ENCODE measurements around the gene PLEKHO2.
A peak's percentile ranks its signal among the peaks of the same experiment; 100 is the strongest.

The PLEKHO2 gene

DNA sequence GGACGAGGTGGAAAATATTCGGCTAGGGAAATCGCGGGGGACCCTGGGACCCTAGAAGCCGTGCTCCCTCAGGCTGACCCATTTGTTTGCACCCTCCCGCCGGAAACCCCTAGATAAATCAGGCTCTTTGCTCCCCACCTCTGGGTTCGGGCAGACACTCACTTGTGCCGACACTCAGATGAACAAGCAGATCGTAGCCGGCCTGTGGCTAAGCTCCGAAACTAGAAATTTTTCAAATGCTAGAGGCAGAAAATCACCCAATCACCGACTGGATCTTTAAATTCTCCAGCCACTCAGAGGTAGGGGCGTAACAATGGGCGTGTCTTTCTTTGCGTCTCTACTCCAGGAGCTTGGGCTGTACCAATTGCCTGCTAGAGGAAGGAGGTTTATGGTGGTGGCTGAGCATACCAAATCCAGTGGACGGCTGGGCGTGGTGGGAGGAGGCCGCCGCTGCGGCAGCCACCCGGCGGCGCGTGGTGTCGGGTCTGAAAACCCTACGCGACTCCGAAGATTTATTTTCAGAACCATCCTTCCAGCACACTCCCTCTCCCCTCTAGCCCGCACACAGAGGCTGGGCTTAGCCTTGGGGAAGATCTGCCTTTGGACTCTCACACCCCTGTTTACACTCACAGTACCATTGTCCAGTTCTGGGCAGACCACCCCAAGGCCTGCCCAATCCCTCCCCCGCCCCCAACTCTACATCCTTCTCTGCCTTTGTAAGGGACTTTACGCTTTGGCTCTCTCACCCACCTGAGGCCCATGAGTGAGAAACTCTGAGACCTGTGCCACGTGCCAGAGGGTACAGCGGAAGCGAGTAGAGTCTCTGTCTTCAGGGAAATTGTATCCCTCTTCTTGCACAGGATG lies 16.1 kb upstream of the PLEKHO2 start, which contains the start of gene PIF1:
PIF1 (minus strand) TSS at position 217 of the 864 bp plus-strand sequence. CDS start 1,312 bp downstream, outside the sequence.
- peak; percentile 61 to 72 for DNase-seq (ENCODE audit: low read depth in 1 of 2, low spot score in 1 of 2)

DNA sequence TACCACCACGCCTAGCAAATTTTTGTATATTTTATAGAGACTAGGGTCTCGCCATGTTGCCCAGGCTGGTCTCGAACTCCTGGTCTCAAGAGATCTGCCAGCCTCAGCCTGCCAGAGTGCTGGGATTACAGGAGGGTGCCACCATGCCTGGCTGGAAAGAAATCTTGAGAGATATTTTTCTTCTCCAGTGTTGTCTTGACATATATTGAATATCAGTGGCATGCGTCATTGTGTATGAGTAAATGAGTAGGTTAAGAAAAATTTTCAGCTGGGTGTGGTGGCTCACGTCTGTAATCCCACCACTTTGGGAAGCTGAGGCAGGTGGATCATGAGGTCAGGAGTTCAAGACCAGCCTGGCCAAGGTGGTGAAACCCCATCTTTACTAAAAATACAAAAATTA lies 12.7 kb upstream of the PLEKHO2 start:
- DNase-seq (ENCODE audit: low read depth in 1 of 2, low spot score in 1 of 2) = no peak

DNA sequence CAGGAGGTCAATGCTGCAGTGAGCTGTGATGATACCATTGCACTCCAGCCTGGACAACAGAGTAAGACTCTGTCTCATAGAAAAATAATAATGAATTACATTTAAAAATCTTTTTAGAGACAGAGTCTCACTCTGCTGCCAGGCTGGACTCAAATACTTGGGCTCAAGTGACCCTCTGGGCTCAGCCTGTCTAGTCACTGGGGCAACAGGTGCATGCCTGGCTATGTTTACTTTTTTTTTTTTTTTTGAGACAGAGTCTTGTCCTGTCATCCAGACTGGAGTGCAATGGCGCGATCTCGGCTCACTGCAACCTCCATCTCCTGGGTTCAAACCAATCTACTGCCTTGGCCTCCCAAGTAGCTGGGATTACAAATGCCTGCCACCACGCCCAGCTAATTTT lies 8.0 kb upstream of the PLEKHO2 start:
- no peak for DNase-seq (ENCODE audit: low read depth in 1 of 2, low spot score in 1 of 2)

GRCh38 chr15:64836023-64836536 lies 5.6 kb upstream of the PLEKHO2 start:
- DNase-seq (ENCODE audit: low read depth in 1 of 2, low spot score in 1 of 2) = no peak

- DNase-seq (ENCODE audit: low read depth in 1 of 2, low spot score in 1 of 2) = no peak
Observed at GRCh38 chr15:64837502-64837901, 4.2 kb upstream of the PLEKHO2 start.

DNA sequence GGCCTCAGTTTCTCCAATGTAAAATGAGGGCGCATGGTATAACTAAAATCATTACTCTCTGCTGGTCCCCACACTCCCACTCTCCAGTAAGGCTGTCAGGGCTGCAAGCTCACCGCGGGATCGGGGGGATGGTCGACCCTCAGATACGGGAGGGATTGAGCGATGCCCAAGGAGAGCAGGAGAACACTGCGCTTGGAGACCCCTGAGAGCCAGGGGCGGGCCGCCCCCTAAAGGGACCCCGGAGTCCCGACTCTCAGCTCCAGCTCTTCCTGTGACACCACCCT lies 713 bp upstream of the PLEKHO2 start:
- DNase-seq (ENCODE audit: low read depth in 1 of 2, low spot score in 1 of 2) = no peak

DNA sequence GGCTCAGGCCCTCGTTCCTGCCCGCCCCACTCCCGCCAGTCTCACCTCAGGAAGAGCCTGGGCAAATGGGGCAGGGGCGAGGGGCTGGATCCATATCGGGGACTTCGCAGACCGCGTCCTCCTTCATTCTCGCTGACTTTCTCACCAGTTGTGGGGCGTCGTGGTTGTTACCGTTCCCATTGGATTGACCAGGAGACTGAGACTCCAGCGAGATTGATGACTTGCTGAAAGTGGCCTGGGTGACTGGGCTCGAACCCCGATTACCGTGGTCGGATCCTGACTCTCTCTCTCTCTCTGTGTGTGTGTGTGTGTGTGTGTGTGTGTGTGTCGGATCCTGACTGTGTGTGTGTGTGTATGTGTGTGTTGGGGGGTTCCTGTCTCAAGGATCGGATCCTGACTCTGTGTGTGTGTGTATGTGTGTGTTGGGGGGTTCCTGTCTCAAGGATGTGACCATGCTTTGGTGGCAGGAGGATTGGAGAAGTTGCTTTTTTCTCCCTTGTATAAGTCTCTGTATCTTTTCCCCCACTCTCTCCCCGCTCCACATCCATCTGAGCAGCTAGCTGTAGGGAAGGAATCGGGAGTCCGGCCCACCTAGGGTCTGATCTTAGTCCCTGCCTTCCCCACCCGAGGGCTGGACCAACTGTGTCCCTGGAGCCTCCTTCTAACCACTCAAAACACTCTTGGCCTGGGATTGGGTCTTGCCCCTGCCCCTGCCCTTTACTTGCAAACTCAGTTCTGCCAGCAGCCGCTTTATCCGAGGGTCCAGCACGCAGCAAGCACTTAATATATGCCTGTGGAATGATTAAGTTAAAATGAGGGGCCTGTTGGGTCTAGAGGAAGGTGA lies 603 bp downstream of the PLEKHO2 start:
- DNase-seq (ENCODE audit: low read depth in 1 of 2, low spot score in 1 of 2) = no peak

- DNase-seq (ENCODE audit: low read depth in 1 of 2, low spot score in 1 of 2) = no peak
Observed at GRCh38 chr15:64842986-64843561, 1.4 kb downstream of the PLEKHO2 start.

- DNase-seq (ENCODE audit: low read depth in 1 of 2, low spot score in 1 of 2) = no peak
Observed at GRCh38 chr15:64843991-64844390, 2.3 kb downstream of the PLEKHO2 start.

- DNase-seq (ENCODE audit: low read depth in 1 of 2, low spot score in 1 of 2) = no peak
Observed at GRCh38 chr15:64844576-64845145, 2.9 kb downstream of the PLEKHO2 start.

DNA sequence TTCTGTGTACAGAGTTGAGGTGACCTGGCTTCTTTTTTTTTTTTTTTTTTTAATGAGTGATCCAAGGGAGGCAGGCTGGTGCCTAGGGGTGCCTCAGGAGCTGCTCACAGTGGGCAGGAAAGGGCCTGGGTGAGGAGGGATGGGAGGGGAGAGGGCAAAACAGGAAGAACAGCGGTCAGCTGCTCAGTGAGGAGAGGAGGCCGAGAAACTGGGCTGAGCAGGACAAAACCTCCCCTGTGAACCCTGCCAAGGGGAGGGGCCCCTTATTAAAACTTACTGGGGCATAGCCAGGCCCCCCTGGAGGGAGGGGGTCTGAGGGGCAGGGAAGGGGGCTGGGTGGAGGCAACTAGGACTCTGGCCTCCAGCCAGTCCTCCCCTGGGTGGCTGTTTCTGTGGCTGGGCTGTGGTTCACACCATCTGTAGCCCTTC lies 3.5 kb downstream of the PLEKHO2 start:
- no peak for DNase-seq (ENCODE audit: low read depth in 1 of 2, low spot score in 1 of 2)

DNA sequence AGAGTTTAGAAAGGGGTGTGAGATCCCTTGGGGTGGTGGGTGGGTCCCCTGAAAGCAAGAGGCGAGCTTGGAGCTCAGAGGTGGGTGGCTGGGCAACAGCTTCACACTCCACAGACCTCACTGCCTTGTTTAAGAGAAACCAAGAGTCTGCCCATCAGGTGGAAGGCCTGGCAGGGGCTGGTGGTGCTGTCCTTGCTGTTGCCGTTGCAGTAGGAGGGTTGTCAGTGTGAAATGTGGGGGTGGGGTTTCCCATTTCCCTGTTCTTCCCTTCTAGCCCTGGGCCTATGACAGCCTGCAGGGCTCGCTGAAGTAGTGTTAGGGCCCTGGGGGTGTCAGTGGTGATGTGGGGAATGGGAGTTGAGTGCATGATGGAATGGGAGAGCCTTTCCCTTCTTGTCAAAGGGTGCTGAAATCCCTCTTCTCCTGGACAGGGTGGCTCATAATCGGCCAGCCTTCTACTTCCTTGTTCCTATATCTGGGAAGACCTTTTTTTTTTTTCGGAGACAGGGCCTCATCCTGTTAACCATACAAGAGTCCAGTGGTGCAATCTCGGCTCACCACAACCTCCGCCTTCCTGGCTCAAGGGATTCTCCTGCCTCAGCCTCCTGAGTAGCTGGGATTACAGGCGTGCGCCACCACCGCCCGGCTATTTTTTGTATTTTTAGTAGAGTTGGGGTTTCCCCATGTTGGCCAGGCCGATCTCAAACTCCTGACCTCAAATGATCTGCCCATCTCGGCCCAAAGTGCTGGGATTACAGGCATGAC lies 4.3 kb downstream of the PLEKHO2 start:
- DNase-seq (ENCODE audit: low read depth in 1 of 2, low spot score in 1 of 2) = no peak

DNA sequence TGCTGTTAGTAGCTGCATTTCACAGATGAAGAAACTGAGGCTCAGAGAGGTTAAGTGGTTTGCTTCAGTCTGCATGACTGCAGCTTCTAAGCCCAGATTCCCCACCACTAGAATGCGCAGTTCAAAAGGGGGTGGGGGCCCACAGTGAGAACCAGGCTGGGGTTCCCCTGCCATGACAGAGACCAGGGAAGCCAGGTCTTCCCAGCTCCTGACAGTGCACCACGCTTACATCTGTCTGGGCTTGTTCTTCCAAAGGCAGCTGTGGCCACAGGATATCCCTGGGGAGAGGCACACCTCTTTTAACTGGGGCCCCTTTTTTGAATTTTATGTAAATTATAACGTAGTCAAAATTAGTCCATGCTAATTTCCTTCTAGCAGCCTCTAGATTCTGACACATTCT lies 5.3 kb downstream of the PLEKHO2 start:
- no peak for DNase-seq (ENCODE audit: low read depth in 1 of 2, low spot score in 1 of 2)

DNA sequence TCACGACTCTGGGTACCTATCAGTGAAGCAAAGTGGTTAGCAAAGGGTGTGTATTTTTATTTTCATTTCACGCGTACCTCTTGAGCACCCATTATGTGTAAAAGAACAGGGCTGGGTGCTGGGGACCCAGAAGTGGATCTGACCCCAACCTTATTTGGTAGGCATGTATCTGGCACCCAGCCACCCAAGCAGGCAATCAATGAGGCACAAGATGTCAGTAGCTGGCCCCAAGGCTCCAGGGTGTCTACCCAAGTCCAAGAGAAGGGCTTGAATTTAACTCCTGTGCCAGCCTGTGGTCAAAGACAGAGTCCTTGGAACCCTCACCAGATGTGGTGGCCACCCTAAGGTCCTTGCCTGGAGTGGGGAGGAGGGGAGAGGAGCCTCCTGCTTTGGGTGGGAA lies 5.7 kb downstream of the PLEKHO2 start:
- no peak for DNase-seq (ENCODE audit: low read depth in 1 of 2, low spot score in 1 of 2)

DNA sequence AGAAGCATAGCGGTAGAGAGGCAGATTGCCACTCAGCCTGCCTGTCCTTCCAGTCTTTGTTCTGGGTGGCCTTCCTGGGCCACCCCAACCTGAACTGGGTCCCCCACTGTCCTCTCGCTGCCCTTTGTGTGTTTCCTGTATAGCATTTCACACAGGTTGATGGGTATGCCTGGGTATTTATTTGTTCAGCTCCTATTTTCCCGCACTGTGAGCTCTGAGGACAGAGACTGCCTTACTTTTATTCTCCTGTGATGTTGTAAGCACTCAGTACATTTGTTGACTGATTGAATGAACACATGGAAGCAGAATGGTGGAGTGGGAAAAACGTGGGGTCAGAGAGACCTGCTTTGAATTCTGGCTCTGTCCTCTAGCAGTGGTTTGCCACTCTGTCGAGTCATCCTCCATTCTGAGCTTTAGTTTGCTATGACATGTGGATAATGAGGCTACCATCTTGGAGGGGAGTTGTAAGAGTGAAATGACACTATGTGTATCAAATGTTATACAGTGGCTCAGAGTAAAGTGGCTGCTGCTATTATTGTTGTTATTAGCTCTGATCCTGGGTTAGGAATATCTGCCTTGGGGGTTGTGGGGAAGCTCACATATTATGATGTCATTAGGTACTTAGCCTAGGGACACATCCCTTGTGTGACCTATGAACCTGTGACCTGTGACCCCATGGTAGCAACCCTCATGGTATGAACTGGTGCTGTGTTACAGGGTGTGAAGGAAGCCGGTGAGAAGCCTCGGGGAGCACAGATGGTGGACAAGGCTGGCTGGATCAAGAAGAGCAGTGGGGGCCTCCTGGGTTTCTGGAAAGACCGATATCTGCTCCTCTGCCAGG lies 6.4 kb downstream of the PLEKHO2 start:
- DNase-seq (ENCODE audit: low read depth in 1 of 2, low spot score in 1 of 2) = no peak

DNA sequence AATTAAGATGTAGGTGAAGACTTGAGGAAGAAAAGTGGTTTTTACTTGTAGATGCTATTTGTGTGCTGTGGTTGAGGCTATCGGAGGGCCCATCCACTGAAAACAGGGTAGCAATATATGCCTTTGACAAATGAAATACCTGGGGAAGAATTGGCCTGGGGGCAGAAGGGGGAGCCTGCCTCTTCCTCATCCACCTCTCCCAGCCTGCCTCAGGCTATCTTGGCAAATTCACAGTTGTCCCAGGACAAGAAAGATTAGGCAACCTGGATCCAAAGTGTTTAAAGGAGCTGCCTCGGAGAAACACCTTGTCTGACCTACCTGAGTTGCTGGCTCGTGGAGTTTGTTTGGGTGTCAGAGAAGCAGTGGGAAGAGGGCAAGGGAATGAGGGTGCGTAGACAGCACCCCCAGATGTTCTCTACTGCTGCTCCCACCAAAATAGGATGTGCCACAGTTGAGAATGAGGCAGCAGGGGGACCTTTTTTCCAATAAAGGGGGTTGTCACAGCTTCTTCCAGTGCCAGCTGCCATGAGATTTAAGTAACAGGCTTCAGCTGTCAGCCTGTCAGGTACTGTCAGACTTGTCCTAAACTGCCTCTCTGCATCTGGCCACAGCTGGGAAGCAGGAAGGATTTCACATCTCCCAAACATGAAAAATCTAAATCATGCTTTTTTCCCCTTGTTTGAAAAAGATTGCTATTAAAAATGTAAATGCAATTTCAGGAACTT lies 9.2 kb downstream of the PLEKHO2 start:
- no peak for DNase-seq (ENCODE audit: low read depth in 1 of 2, low spot score in 1 of 2)

GRCh38 chr15:64851503-64851840 lies 9.8 kb downstream of the PLEKHO2 start:
- no peak for DNase-seq (ENCODE audit: low read depth in 1 of 2, low spot score in 1 of 2)

GRCh38 chr15:64854041-64854440 lies 12.3 kb downstream of the PLEKHO2 start:
- DNase-seq (ENCODE audit: low read depth in 1 of 2, low spot score in 1 of 2) = no peak

- no peak for DNase-seq (ENCODE audit: low read depth in 1 of 2, low spot score in 1 of 2)
Observed at GRCh38 chr15:64854526-64854925, 12.8 kb downstream of the PLEKHO2 start.

Data from activated T-helper 1 cell treated with anti-CD3 and anti-CD28 coated beads, Interleukin-2, amount 50 U/mL, for 16 hours (primary cell).